Stimulated activated CD8-positive, alpha-beta memory T cell treated with anti-CD3 and anti-CD28 coated beads, Interleukin-12 subunit alpha, Interleukin-12 subunit beta, amount 100 ng/mL, for 4 hours (primary cell): ENCODE measurements around the gene HECTD2.
"Not testable (repeated sequence)": the region's sequence is repeated elsewhere in the genome, so short reads cannot be mapped to it uniquely, and the experiment has no call there.

Experiments used
- DNase-seq: peaks from one replicate; pipeline ENCODE4 v3.0.0-alpha.2; 2020; ENCODE audit warnings: low read depth

Gene HECTD2

DNA sequence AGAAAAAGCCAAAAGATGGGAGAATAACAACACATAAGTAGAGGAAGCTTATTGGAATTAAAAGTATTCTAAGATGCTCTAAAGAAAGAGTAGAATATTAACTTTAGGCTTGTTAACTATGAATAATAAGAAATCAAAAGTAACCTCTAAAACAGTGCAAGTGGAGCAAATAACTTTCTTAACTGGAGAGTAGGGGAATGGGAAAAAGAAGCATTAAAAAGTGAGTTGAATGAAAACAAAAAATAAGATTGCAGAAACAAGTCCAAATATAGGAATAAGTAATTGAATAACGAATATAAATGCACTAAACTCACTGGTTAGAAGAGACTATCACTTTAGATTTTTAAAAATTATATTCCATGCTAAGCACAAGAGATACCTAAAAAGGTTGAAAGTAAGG, 63.9 kb downstream of the HECTD2 start:
- no peak for DNase-seq

GRCh38 chr10:91477236-91477635, 67.1 kb downstream of the HECTD2 start:
- no peak for DNase-seq

GRCh38 chr10:91479583-91479982, 69.4 kb downstream of the HECTD2 start:
- DNase-seq, result no peak

DNA sequence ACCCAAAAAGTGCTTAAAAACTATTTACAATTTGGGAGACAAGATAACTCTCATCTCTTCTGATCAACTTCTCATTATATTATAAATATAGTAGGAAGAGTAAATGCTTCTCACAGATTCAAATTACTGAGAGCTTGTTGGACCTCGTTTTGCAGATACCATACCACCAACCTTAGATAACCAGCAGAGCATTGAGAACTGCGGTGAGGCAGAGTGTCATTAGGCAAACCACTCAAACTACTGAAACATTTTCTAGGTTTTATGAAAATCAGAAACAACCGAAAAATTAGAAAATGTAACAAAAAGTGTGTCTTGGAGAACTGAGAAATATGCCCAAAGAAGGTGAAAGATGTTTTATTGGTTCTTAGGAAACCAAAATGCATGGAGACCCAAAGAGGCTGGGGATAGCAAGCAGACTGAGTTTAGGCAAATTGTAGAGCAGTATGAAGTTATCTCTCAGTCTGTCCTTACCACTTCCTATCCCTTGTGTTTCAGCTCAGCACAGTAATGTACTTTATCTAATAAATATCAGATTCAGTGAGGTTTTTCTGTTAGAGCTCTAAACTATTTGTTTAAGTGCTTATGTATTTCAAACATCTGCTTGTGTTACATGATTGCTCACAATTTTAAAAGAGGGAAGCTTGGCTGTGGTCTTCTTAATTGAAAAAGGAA, 77.9 kb downstream of the HECTD2 start:
- DNase-seq, result no peak

DNA sequence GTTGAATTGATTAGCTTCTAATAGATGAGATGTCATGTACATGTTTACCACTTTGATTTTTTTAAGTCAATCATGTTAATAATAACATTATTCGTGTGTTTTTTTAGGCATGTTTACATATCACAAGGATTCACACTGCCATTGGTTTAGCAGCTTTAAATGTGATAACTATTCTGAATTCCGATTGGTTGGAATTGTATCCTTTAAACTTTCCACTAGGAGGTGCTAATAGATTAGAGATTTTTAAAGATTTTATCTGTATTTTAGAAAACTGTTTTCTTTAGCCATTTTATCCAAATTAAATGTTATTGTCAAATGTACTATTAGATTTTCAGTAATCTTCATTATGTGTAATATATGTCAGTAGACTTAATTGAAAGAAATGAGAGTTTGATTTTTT, 83.2 kb downstream of the HECTD2 start:
- no peak for DNase-seq

DNA sequence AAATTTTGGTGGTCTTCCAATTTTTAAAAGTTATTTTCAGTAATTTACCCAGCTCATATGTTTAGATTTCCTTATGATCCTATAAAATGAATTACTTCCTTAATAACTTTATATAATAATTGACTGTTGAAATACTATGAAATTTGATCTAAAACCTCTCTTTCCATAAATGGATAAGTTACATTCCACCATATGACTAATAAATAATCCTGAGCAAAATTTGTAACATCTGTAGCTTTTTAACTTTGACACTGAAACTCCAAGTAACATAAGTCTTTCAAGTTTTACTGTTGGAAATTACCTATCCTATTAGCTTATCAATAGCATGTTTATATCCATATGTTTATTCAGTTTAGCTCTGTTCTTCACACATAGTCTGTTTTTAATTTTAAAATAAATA, 85.3 kb downstream of the HECTD2 start:
- DNase-seq, result no peak

GRCh38 chr10:91496016-91496415, 85.9 kb downstream of the HECTD2 start:
- no peak for DNase-seq

DNA sequence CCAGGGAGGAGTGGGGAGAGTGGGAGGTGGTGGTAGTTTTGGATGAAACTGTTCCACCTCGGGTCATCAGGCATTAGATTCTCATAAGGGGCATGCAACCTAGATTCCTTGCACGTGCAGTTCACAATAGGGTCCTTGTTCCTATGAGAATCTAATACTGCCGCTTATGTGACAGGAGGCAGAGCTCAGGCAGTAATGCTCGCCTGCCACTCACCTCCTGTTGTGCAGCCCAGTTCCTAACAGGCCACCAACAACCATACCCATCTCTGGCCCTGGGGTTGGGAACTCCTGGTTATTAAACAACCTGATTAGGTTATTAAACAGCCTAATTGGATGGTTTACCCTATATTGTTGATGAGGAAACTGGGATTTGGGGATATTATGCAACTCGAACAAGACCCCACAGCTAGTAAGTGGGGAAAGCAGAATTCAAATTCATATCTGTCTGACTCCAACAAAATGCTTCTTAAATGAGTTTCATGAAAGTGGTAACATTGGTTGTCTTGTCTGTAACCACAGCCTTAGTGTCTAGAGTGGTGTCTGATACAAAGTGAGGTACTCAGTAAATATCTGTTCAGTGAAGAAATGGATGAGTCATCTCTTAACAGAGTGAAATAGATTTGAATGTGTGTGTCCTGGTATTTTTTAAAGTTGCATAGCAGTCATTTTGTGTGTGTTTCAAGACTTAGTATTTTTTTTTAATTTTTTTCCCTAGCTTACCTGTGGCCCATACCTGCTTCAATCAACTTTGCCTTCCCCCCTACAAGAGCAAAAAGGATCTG, 101.6 kb downstream of the HECTD2 start:
- DNase-seq, result no peak

DNA sequence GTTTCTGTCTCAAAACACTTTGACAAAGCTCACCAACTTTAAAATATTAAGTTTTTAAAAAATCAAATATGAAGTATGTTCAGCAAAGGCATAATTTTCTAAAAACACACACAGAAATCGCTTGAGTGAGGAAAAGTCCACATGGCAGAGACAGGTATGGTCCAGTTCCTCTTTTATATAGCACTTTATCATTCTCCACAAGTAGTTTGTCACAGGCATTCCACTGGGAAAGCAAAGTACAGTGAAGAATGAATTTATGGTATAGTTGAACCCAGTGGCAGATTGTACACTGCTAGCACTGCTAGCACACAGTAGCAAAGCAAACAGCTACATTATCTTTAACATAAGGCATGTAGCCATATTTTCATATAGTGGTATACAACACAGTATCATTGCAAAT, 102.3 kb downstream of the HECTD2 start:
- DNase-seq, result no peak

GRCh38 chr10:91513598-91514424, 103.7 kb downstream of the HECTD2 start:
- no peak for DNase-seq

DNA sequence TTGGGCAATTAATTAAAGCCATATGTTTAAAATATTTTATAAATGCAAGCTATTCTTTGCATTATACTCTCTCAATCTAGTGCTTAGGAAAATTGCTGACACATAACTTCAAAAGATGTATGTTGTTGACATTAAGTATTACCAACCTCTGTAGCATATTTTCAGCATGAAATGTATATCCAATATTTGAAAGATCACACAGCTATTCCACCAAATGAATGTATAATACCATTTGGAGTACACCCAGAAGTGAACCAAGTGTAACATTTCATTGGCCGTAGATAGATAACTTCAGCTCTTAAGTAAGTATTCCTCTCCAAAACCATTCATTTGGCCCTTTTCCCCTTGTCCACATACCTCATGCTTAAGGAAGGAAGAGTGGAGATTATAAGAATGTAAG, 104.6 kb downstream of the HECTD2 start:
- DNase-seq, result no peak

- no peak for DNase-seq
Measured at GRCh38 chr10:91517394-91517793, 107.2 kb downstream of the HECTD2 start.

DNA sequence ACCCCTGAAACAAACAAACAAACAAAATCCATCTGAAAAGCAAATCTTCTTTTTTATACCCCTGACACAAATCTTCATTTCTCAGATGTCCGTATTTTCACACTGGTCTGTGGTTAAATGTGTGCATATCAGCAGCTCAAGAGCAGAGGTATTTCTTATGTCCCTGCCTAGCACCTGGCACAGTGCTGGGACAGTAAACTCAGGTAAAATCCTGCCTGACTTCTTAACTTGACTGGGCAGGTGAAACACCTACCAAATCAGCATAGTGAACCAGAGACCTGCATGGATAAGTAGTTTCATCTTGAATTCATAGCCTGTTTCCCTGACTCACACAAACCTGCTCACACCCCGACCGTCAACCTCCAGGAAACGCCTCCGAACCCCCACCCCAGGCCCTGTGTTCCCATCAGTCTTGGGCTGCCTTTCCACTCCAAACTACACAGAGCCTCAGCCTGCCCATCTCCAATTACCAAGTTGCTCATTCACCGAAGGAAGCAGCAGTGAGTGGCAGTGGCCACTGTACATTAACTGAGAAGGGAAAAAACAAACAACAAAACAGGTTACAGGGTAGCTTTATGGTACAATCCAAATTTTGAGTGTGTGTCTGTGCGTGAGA, 109.9 kb downstream of the HECTD2 start:
- DNase-seq, result no peak

DNA sequence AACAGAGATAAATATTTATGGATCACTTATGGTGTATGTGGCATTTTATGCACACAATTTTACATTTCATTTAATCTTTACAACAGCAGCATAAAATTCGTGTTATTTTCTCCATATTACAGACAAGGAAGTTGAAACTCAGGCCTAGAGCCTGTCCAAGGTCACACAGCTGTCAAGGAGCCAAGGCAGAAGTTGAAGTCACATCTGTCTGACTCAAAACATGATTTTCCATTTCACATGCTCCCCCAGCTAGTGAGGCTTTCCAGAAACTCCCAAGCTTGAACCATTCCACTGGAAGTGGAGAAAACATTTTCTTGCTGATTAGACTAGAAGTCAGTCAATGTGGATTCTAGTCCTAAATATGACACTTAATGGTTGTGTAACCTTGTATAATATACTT, 110.5 kb downstream of the HECTD2 start:
- DNase-seq, result no peak

- no peak for DNase-seq
Measured at GRCh38 chr10:91521439-91521838, 111.3 kb downstream of the HECTD2 start.

- no peak for DNase-seq
Measured at GRCh38 chr10:91525896-91526712, 116.0 kb downstream of the HECTD2 start.

- DNase-seq, result no peak
Measured at GRCh38 chr10:91528080-91528479, 117.9 kb downstream of the HECTD2 start.

GRCh38 chr10:91528768-91529167, 118.6 kb downstream of the HECTD2 start:
- DNase-seq, result no peak

DNA sequence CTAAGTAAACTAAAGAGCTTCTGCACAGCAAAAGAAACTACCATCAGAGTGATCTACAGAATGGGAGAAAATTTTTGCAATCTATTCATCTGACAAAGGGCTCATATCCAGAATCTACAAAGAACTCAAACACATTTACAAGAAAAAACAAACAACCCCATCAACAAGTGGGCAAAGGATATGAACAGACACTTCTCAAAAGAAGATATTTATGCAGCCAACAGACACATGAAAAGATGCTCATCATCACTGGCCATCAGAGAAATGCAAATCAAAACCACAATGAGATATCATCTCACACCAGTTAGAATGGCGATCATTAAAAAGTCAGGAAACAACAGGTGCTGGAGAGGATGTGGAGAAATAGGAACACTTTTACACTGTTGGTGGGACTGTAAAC, 124.6 kb downstream of the HECTD2 start:
- DNase-seq, result not testable (repeated sequence)

- no peak for DNase-seq
Measured at GRCh38 chr10:91536111-91536510, 126.0 kb downstream of the HECTD2 start.

GRCh38 chr10:91536733-91537132, 126.6 kb downstream of the HECTD2 start:
- no peak for DNase-seq
